Left lung (tissue), 10 donors: Measurements from ENCODE around the gene MYZAP. TPM values are rescaled to one million over a fixed set of nuclear protein-coding genes. Genes with fewer than 3 reads are reported as not detected.

Experiments used
- ATAC-seq: fragments of 200-7000 bp; cut with Tn5 transposase; one replicate; pipeline ENCODE4 v1.9.1; 2020; ENCODE audit warnings: moderate library complexity
- DNase-seq, 4 donors: peaks; one replicate each; pipeline ENCODE4 v3.0.0-alpha.2; 2013 to 2020
- H3K27ac ChIP-seq, 2 donors: fragments of 200-600 bp; sonication (generic) in 1 of 2; one replicate each; pipeline versions ENCODE4 v1.5.0 to v1.8.0; 2020 to 2021
- H3K27me3 ChIP-seq, 2 donors: fragments of 200-600 bp; sonication (generic) in 1 of 2; one replicate each; pipeline versions ENCODE4 v1.5.0 to v1.8.0; 2020 to 2021
- H3K36me3 ChIP-seq, 2 donors: fragments of 200-600 bp; sonication (generic) in 1 of 2; one replicate each; pipeline versions ENCODE4 v1.5.0 to v1.8.0; 2020 to 2021
- H3K4me1 ChIP-seq, 2 donors: fragments of 200-600 bp; one replicate each; pipeline ENCODE4 v1.8.0; 2021
- H3K4me3 ChIP-seq, 2 donors: fragments of 200-600 bp; sonication (generic) in 1 of 2; one replicate each; pipeline versions ENCODE4 v1.5.0 to v1.8.0; 2020 to 2021; ENCODE audit warnings: mild to moderate bottlenecking in 1 of 2
- H3K9me3 ChIP-seq, 2 donors: fragments of 200-600 bp; sonication (generic) in 1 of 2; one replicate each; pipeline versions ENCODE4 v1.5.0 to v1.8.0; 2020 to 2021
- CTCF ChIP-seq, 2 donors: fragments of 200-600 bp; sonication (generic) in 1 of 2; IDR thresholded peaks; one replicate each; pipeline versions ENCODE4 v1.5.0 to v1.8.0; 2021; ENCODE audit warnings: antibody characterized with exemption in 2 of 2
- intact Hi-C, 2 donors: fragments of 100-400 bp; cut with DNase I; formaldehyde crosslinking; loops; one replicate each; pipeline versions ENCODE4 v1.11.2 to v1.14.2; 2022
- polyA plus RNA-seq, 6 donors: library from polyadenylated mRNA; unstranded; fragments of 120-200 nt; gene quantifications; one replicate each; pipeline ENCODE4 v1.2.1, GENCODE V29; 2013; ENCODE audit not compliant: insufficient read length in 6 of 6
- total RNA-seq, 2 donors: library from RNA; stranded (reverse); fragmentation: NEBNext Ultra II Directional; extraction: Animal tissue kit (Norgen Biotek cat#: 25700); gene quantifications; one replicate each; pipeline ENCODE4 v1.2.1, GENCODE V29; 2021
- donor health status: DM: no; HTN: yes; CAD: no.
- donor health status: DM: no; HTN: no; CAD: no.

Gene MYZAP
- total and polyA plus RNA-seq, 8 donors, result 17.1 to 66.1 (median 63.6) TPM

DNA sequence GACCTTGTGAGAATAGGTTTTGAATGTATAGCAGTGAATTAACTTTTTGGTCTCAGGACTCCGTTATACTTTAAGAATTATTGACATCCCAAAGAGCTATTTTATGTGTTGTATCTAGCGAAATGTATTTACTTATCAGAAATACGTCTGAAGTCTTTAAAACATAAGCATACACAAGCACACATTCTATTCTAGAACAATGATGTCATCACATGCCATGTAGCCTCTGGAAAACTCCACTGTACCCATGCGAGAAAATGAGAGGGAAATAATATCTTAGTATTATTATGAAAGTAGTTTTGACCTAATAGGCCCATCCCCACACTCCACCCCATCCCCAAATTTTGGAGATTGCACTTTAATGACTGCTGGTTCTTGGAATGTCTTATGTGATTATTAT lies 116.3 kb downstream of the MYZAP start:
- intact Hi-C loops, result no loop called here
- ATAC-seq (no peak), DNase-seq (no peak)
- Histone ChIP-seq H3K4me3 (peak overlapping the region; percentile 74 to 93), H3K27me3 (no peaks in the 10 kb centered on the region), H3K36me3 (peaks cover 0 to 44% of the 10 kb centered on the region in 2 donors), H3K4me1 (peaks cover 8 to 39% of the 10 kb centered on the region in 2 donors), H3K9me3 (no peaks in the 10 kb centered on the region), H3K27ac (no peak overlapping the region)
- TF ChIP-seq CTCF (IDR thresholded peaks at IDR 0.05), result no peak

- DNase-seq (no peak), ATAC-seq (no peak)
- Histone ChIP-seq H3K36me3 (peaks cover 0 to 42% of the 10 kb centered on the region in 2 donors), H3K4me1 (no peaks in the 10 kb centered on the region), H3K27me3 (no peaks in the 10 kb centered on the region), H3K9me3 (no peaks in the 10 kb centered on the region), H3K4me3 (no peak overlapping the region), H3K27ac (no peak overlapping the region)
- intact Hi-C loops, result no loop called here
- no peak for TF ChIP-seq CTCF (IDR thresholded peaks at IDR 0.05)
Measured at GRCh38 chr15:57718309-57718708, 126.6 kb downstream of the MYZAP start.

GRCh38 chr15:57720867-57721266 lies 129.2 kb downstream of the MYZAP start:
- Histone ChIP-seq H3K4me1 (no peaks in the 10 kb centered on the region), H3K9me3 (peaks cover 0 to 5% of the 10 kb centered on the region in 2 donors), H3K36me3 (peaks cover 0 to 19% of the 10 kb centered on the region in 2 donors), H3K27ac (no peak overlapping the region), H3K4me3 (no peak overlapping the region), H3K27me3 (no peaks in the 10 kb centered on the region)
- no peak for TF ChIP-seq CTCF (IDR thresholded peaks at IDR 0.05)
- ATAC-seq (no peak), DNase-seq (no peak)
- intact Hi-C loops, result no loop called here

GRCh38 chr15:57726411-57726810 lies 134.7 kb downstream of the MYZAP start:
- Histone ChIP-seq H3K36me3 (no peaks in the 10 kb centered on the region), H3K27ac (no peak overlapping the region), H3K9me3 (peaks cover 0 to 5% of the 10 kb centered on the region in 2 donors), H3K4me3 (no peak overlapping the region), H3K27me3 (no peaks in the 10 kb centered on the region), H3K4me1 (no peaks in the 10 kb centered on the region)
- ATAC-seq, result no peak
- no peak for DNase-seq
- no peak for TF ChIP-seq CTCF (IDR thresholded peaks at IDR 0.05)
- intact Hi-C loops, result no loop called here

GRCh38 chr15:57727031-57727430 lies 135.3 kb downstream of the MYZAP start:
- ATAC-seq, result no peak
- no peak for TF ChIP-seq CTCF (IDR thresholded peaks at IDR 0.05)
- Histone ChIP-seq H3K4me1 (no peaks in the 10 kb centered on the region), H3K4me3 (no peak overlapping the region), H3K27ac (no peak overlapping the region), H3K27me3 (no peaks in the 10 kb centered on the region), H3K36me3 (no peaks in the 10 kb centered on the region), H3K9me3 (peaks cover 0 to 5% of the 10 kb centered on the region in 2 donors)
- no peak for DNase-seq
- intact Hi-C loops, result no loop called here
